Nephron (organoid): Measurements from ENCODE around the gene CCPG1.

Experiments
- H3K27ac Mint-ChIP-seq, 3 experiments: 2 replicates each; pipeline ENCODE4 v1.8.0; 2020; ENCODE audit warnings: mixed read lengths in 3 of 3, mild to moderate bottlenecking in 2 of 3, moderate library complexity in 1 of 3
- H3K27me3 Mint-ChIP-seq: 2 replicates; pipeline ENCODE4 v1.8.0; 2021; ENCODE audit warnings: low read depth, mild to moderate bottlenecking, moderate library complexity, mixed read lengths
- H3K36me3 Mint-ChIP-seq: 2 replicates; pipeline ENCODE4 v1.8.0; 2020; ENCODE audit warnings: low read depth, mixed read lengths
- H3K4me1 Mint-ChIP-seq: 2 replicates; pipeline ENCODE4 v1.8.0; 2020; ENCODE audit warnings: mixed read lengths
- H3K4me3 Mint-ChIP-seq, 3 experiments: 2 replicates each; pipeline ENCODE4 v1.8.0; 2020; ENCODE audit warnings: mild to moderate bottlenecking in 3 of 3, mixed read lengths in 3 of 3, moderate library complexity in 2 of 3
- H3K9me3 Mint-ChIP-seq: 2 replicates; pipeline ENCODE4 v1.8.0; 2020; ENCODE audit warnings: mixed read lengths
- CTCF ChIP-seq, 3 experiments: fragments of 200-600 bp; sonication (generic); IDR thresholded peaks; one replicate each; pipeline ENCODE4 v1.5.0; 2021; ENCODE audit warnings: antibody characterized with exemption in 3 of 3; ENCODE audit not compliant: unreplicated experiment in 3 of 3

The CCPG1 gene

DNA sequence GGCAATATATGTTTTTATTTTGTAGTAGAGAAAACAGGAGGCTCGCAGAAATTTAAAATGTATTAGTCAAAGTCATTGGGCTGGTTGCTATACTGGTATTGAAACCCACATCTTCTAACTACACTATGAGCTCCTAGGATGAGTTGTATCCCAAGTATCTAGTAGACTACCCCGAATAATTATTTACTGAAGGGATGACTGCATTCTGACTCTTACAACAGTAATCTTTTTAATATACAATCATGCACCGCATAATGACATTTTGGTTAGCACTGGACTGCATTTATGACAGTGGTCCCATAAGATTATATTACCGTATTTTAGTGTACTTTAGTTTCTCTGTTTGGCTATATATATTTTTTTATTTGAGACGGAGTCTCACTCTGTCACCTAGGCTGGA lies 73.8 kb downstream of the CCPG1 start:
- no peak overlapping the region for H3K4me3 Mint-ChIP-seq
- H3K27me3 Mint-ChIP-seq, result no peaks in the 10 kb centered on the region
- H3K27ac Mint-ChIP-seq, result no peak overlapping the region
- no peak for TF ChIP-seq CTCF (IDR thresholded peaks at IDR 0.05; ENCODE audit: unreplicated experiment in 3 of 3)
- peaks cover 15% of the 10 kb centered on the region for H3K36me3 Mint-ChIP-seq
- no peaks in the 10 kb centered on the region for H3K9me3 Mint-ChIP-seq
- H3K4me1 Mint-ChIP-seq, result no peaks in the 10 kb centered on the region

DNA sequence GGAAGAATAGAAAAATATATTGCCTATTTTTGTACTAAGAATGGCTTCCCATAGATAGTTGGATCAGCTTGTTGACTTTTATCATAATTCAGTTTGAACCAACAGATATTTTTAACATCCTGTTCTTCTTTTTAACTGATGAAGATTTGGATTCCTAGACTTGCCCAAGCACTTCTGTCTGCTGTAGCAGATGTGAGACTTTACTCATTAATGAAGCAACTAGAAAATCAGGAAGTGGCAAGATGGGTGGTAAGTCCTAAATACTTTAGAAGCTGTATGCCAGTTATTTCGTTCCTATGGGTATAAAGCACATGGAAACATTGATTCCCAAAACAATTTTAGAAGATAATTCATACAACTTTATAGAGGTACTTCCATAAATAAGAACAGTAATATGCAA lies 80.8 kb downstream of the CCPG1 start:
- Mint-ChIP-seq H3K27me3 (no peaks in the 10 kb centered on the region), H3K27ac (no peak overlapping the region), H3K4me3 (no peak overlapping the region), H3K9me3 (no peaks in the 10 kb centered on the region), H3K36me3 (peaks cover 19% of the 10 kb centered on the region), H3K4me1 (no peaks in the 10 kb centered on the region)
- TF ChIP-seq CTCF (IDR thresholded peaks at IDR 0.05; ENCODE audit: unreplicated experiment in 3 of 3), result no peak

DNA sequence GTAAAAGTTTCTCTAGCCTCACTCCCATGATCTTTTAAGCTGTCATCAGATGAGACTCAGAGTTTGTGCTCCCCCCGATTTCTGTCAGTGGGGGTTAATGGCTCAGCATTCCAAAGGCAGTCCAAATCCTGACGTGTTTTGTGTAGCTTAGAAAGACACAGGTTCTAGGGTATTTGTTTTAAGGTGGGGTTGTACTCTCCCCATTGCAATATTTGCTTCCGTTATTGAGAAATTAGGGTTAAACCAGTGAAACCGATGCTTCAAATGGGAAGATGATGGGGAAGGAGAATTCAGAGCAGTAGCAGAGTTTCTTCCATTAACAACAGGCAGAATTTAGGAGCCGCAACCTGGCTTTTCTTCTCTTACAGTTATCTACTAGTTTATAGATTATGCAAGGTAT lies 85.7 kb downstream of the CCPG1 start:
- peaks cover 16% of the 10 kb centered on the region for H3K4me1 Mint-ChIP-seq
- H3K4me3 Mint-ChIP-seq, result no peak overlapping the region
- no peaks in the 10 kb centered on the region for H3K9me3 Mint-ChIP-seq
- no peaks in the 10 kb centered on the region for H3K27me3 Mint-ChIP-seq
- TF ChIP-seq CTCF (IDR thresholded peaks at IDR 0.05; ENCODE audit: unreplicated experiment in 3 of 3), result no peak
- peaks cover 6% of the 10 kb centered on the region for H3K36me3 Mint-ChIP-seq
- no peak overlapping the region for H3K27ac Mint-ChIP-seq

- Mint-ChIP-seq H3K4me3 (peak overlapping the region in 2 of 3 experiments; percentile 46 to 53), H3K9me3 (no peaks in the 10 kb centered on the region), H3K27ac (no peak overlapping the region), H3K4me1 (peaks cover 24% of the 10 kb centered on the region), H3K27me3 (no peaks in the 10 kb centered on the region), H3K36me3 (peaks cover 11% of the 10 kb centered on the region)
- TF ChIP-seq CTCF (IDR thresholded peaks at IDR 0.05; ENCODE audit: unreplicated experiment in 3 of 3), result no peak
Measured at GRCh38 chr15:55320963-55321362, 87.2 kb downstream of the CCPG1 start.

GRCh38 chr15:55320238-55320550 lies 88.0 kb downstream of the CCPG1 start:
- no peak for TF ChIP-seq CTCF (IDR thresholded peaks at IDR 0.05; ENCODE audit: unreplicated experiment in 3 of 3)
- H3K9me3 Mint-ChIP-seq, result no peaks in the 10 kb centered on the region
- no peaks in the 10 kb centered on the region for H3K27me3 Mint-ChIP-seq
- peak overlapping the region; percentile 74 to 92 (median 84) for H3K4me3 Mint-ChIP-seq
- peaks cover 24% of the 10 kb centered on the region for H3K4me1 Mint-ChIP-seq
- H3K27ac Mint-ChIP-seq, result peak overlapping the region; percentile 73 to 96 (median 89)
- H3K36me3 Mint-ChIP-seq, result peaks cover 13% of the 10 kb centered on the region

DNA sequence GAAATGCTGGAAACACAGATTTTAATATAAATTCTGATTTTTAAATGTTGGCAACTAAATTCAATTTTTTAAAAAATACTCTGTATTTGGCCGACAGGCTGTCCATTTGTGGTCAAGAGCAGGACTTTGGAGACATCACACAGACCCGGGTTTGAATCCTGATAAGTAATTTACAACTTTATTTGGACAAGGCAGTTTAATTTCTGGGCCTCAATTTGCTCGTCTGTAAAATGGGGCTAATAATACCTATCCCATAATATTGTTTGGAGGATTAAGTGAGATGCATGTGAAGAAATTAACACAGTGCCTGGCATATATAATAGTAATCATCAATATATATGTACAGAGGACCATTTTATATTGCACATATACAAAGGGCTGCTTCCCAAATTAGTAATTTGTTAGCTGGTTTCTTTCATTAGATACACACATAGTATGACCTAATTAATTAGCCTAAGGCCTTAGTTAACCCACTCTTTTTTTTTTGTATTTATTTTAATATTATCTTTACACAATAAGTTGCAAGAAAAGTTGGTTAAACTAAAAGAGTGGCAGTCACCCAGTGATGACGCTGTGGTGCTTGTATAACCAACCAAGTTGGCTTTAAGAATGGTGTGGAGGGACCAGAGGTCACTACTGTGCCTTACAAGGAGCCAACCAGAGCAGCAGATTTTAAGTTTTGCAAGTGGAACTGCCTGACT lies 88.5 kb downstream of the CCPG1 start:
- Mint-ChIP-seq H3K36me3 (peaks cover 18% of the 10 kb centered on the region), H3K4me1 (peaks cover 24% of the 10 kb centered on the region), H3K9me3 (no peaks in the 10 kb centered on the region), H3K4me3 (peak overlapping the region; percentile 99 to 100 (median 100)), H3K27ac (peak overlapping the region; percentile 96 to 100 (median 99)), H3K27me3 (no peaks in the 10 kb centered on the region)
- no peak for TF ChIP-seq CTCF (IDR thresholded peaks at IDR 0.05; ENCODE audit: unreplicated experiment in 3 of 3)
